Head of caudate nucleus (tissue), 42 donors: ENCODE data around the gene TOP2A.
A peak's percentile ranks its signal among the peaks of the same experiment; 100 is the strongest.

Source experiments
- DNase-seq, 42 donors: peaks; one replicate each; pipeline versions ENCODE4 v3.0.0 to v3.0.0-alpha.2; 2020 to 2021; ENCODE audit warnings: mixed read lengths in 7 of 42
- intact Hi-C: fragments of 100-400 bp; cut with DNase I; formaldehyde crosslinking; loops from one replicate; pipeline ENCODE4 v1.15.0; 2022

TOP2A gene

GRCh38 chr17:40453881-40454612 is 36.4 kb upstream of the TOP2A start:
- no peak for DNase-seq
- intact Hi-C loops, result no loop called here

- intact Hi-C loops, result no loop called here
- DNase-seq, result no peak
Observed at GRCh38 chr17:40452921-40453378, 35.3 kb upstream of the TOP2A start.

- DNase-seq, result no peak
- intact Hi-C loops, result no loop called here
Observed at GRCh38 chr17:40452216-40452787, 34.6 kb upstream of the TOP2A start.

GRCh38 chr17:40451420-40451819 is 33.7 kb upstream of the TOP2A start:
- intact Hi-C loops, result no loop called here

GRCh38 chr17:40450175-40450574 is 32.5 kb upstream of the TOP2A start:
- intact Hi-C loops, result no loop called here
- peak in 2 of 42 donors; percentile 38 to 59 for DNase-seq

More at GRCh38 chr17:40451420-40451819, 33.7 kb upstream of the TOP2A start:
- no peak for DNase-seq

- DNase-seq, result no peak
- intact Hi-C loops, result no loop called here
Observed at GRCh38 chr17:40448639-40449261, 31.1 kb upstream of the TOP2A start.

GRCh38 chr17:40448213-40448638 is 30.5 kb upstream of the TOP2A start:
- intact Hi-C loops, result no loop called here
- DNase-seq, result no peak

- DNase-seq, result no peak
- intact Hi-C loops, result no loop called here
Observed at GRCh38 chr17:40447806-40448205, 30.1 kb upstream of the TOP2A start.

GRCh38 chr17:40447148-40447644 is 29.5 kb upstream of the TOP2A start:
- DNase-seq, result no peak
- intact Hi-C loops, result no loop called here

- no peak for DNase-seq
- intact Hi-C loops, result no loop called here
Observed at GRCh38 chr17:40445751-40446468, 28.2 kb upstream of the TOP2A start.

GRCh38 chr17:40443988-40444899 is 26.5 kb upstream of the TOP2A start:
- intact Hi-C loops, result loop anchor here (5.0 kb wide), 1 partner anchor 88 kb away; no protein-coding TSS in a partner anchor
- no peak for DNase-seq

GRCh38 chr17:40443196-40443987 is 25.7 kb upstream of the TOP2A start, which contains the start of gene IGFBP4:
Gene IGFBP4 (plus strand): TSS chr17:40443450. CDS start chr17:40443736, 286 bp downstream.
- peak; percentile 27 to 87 (median 78) for DNase-seq
- intact Hi-C loops, result loop anchor here (5.0 kb wide), 1 partner anchor 89 kb away; no protein-coding TSS in a partner anchor

- DNase-seq, result no peak
- intact Hi-C loops, result loop anchor here (5.0 kb wide), 1 partner anchor 90 kb away; no protein-coding TSS in a partner anchor
Observed at GRCh38 chr17:40442392-40443195, 24.9 kb upstream of the TOP2A start.

GRCh38 chr17:40440166-40440565 is 22.5 kb upstream of the TOP2A start:
- intact Hi-C loops, result loop anchor here (5.0 kb wide), 1 partner anchor 92 kb away; no protein-coding TSS in a partner anchor
- DNase-seq, result no peak

GRCh38 chr17:40437095-40437732 is 19.5 kb upstream of the TOP2A start:
- DNase-seq, result no peak
- intact Hi-C loops, result no loop called here

GRCh38 chr17:40436636-40437035 is 18.9 kb upstream of the TOP2A start:
- intact Hi-C loops, result no loop called here
- no peak for DNase-seq
